Hepatocyte (in vitro differentiated cells): Measurements from ENCODE around the gene FAM13C.

ENCODE experiments used
- EZH2 ChIP-seq: fragments of 200-600 bp; sonication (generic); IDR thresholded peaks from 2 replicates; pipeline ENCODE4 v1.6.1; 2016; ENCODE audit warnings: antibody characterized with exemption, mild to moderate bottlenecking, borderline replicate concordance
- TF ChIP-seq, protein P1 (sequence below): fragments of 200-600 bp; sonication (generic); IDR thresholded peaks from 2 replicates; pipeline ENCODE4 v1.5.1; 2016; ENCODE audit warnings: antibody characterized with exemption, mild to moderate bottlenecking; ENCODE audit not compliant: poor library complexity

DNA sequence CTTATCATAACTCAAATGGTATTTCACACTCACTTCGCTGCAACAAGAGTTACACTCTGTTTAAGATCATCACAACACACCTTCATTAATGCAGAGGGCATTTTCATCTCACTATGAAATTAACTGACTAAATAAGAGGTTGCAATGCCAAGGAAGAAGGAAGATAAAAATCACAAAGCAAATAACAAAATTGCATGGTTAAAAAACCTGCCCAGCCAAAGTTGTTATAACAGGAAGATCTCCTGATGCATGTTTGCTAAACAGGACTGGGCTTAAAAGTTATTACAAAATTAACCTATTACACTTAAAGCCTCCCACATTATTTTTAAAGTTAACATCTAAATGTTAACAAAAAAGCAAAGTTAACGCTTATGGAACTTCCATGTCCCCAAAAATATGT is 11.8 kb downstream of the FAM13C start:
- TF ChIP-seq, protein P1, sequence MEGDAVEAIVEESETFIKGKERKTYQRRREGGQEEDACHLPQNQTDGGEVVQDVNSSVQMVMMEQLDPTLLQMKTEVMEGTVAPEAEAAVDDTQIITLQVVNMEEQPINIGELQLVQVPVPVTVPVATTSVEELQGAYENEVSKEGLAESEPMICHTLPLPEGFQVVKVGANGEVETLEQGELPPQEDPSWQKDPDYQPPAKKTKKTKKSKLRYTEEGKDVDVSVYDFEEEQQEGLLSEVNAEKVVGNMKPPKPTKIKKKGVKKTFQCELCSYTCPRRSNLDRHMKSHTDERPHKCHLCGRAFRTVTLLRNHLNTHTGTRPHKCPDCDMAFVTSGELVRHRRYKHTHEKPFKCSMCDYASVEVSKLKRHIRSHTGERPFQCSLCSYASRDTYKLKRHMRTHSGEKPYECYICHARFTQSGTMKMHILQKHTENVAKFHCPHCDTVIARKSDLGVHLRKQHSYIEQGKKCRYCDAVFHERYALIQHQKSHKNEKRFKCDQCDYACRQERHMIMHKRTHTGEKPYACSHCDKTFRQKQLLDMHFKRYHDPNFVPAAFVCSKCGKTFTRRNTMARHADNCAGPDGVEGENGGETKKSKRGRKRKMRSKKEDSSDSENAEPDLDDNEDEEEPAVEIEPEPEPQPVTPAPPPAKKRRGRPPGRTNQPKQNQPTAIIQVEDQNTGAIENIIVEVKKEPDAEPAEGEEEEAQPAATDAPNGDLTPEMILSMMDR = no peak
- TF ChIP-seq EZH2 = no peak
